ENCODE measurements around the gene KRTAP13-4.

GRCh38 chr21:30437010-30437565 is 7.1 kb downstream of the KRTAP13-4 start:
- no peak for TF ChIP-seq EP300 (IDR thresholded peaks at IDR 0.05; ENCODE audit: borderline replicate concordance)
- no peak for TF ChIP-seq FOXM1 (IDR thresholded peaks at IDR 0.05; ENCODE audit: borderline replicate concordance, low read depth)
- TF ChIP-seq, protein P1, sequence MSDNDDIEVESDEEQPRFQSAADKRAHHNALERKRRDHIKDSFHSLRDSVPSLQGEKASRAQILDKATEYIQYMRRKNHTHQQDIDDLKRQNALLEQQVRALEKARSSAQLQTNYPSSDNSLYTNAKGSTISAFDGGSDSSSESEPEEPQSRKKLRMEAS (IDR thresholded peaks at IDR 0.05): no peak
- TF ChIP-seq CEBPB (IDR thresholded peaks at IDR 0.05): no peak
- no peak for TF ChIP-seq ZBTB7A (IDR thresholded peaks at IDR 0.05; ENCODE audit: low read depth)
